OCI-LY1 (cell line): ENCODE data around the gene DCUN1D2.

Experiments used
- EZH2 ChIP-seq: fragments of 200-600 bp; sonication (generic), shearing (Covaris generic); IDR thresholded peaks from 2 replicates; pipeline ENCODE4 v1.8.0; 2017; ENCODE audit warnings: borderline replicate concordance, mixed run types, mild to moderate bottlenecking, antibody characterized with exemption, low read length, moderate library complexity, mixed read lengths
- TF ChIP-seq, protein P1 (sequence below): fragments of 200-600 bp; sonication (generic), shearing (Covaris generic); IDR thresholded peaks from 2 replicates; pipeline ENCODE4 v1.5.1; 2017; ENCODE audit warnings: mild to moderate bottlenecking, antibody characterized with exemption, low read length, moderate library complexity, mixed read lengths

DNA sequence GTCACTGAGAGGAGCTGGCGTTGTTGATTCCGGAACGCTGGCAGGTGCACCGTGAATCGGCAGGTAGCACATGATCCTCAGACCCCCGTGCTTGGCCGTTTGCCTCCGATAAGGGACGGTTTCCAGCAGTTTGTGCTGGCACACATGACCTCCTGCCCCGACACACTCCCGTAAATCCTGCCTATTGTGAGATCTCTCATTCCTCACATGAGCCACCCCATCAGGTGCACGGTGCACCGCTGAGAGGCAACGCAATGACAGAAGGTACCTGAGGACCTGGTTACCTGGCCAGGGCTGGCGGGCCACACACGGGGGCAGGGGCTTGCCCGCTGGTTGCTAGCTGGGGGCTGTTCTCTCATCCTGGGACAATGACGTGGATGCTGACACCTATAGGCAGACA, 35.1 kb downstream of the DCUN1D2 start:
- TF ChIP-seq, protein P1, sequence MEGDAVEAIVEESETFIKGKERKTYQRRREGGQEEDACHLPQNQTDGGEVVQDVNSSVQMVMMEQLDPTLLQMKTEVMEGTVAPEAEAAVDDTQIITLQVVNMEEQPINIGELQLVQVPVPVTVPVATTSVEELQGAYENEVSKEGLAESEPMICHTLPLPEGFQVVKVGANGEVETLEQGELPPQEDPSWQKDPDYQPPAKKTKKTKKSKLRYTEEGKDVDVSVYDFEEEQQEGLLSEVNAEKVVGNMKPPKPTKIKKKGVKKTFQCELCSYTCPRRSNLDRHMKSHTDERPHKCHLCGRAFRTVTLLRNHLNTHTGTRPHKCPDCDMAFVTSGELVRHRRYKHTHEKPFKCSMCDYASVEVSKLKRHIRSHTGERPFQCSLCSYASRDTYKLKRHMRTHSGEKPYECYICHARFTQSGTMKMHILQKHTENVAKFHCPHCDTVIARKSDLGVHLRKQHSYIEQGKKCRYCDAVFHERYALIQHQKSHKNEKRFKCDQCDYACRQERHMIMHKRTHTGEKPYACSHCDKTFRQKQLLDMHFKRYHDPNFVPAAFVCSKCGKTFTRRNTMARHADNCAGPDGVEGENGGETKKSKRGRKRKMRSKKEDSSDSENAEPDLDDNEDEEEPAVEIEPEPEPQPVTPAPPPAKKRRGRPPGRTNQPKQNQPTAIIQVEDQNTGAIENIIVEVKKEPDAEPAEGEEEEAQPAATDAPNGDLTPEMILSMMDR, result no peak
- TF ChIP-seq EZH2, result no peak
